K562 (cell line): ENCODE measurements around the gene RBM26. TPM values are rescaled to one million over a fixed set of nuclear protein-coding genes. Genes with fewer than 3 reads are reported as not detected.

ENCODE experiments used
- ATAC-seq: fragments of 200-7000 bp; cut with Tn5 transposase; 3 replicates; pipeline ENCODE4 v1.9.1; 2020; ENCODE audit warnings: moderate library complexity
- BruUV-seq: library from RNA; stranded (reverse); fragments of 400-500 nt; replicated peaks from 2 replicates; lab custom pipeline; 2021; lab: Mats Ljungman, UMichigan
- CTCF ChIA-PET: fragments of 300-600 bp; formaldehyde crosslinking; extraction: SDS; loops from one replicate; lab custom pipeline; 2021; ENCODE audit warnings: low intra/inter-chr PET ratio; lab: Yijun Ruan, JAX
- POLR2A ChIA-PET: fragments of 300-600, 350-650 bp; sonication (Branson Sonifier 250); formaldehyde crosslinking; extraction: SDS; loops from one replicate; lab custom pipeline; 2021; ENCODE audit warnings: antibody characterized with exemption, inconsistent platforms; lab: Yijun Ruan, JAX
- DNase-seq, 4 experiments: peaks; one replicate each; pipeline versions ENCODE4 v3.0.0 to v3.0.0-alpha.2; 2011 to 2018; ENCODE audit warnings: low spot score in 3 of 4, mixed read lengths in 3 of 4; ENCODE audit errors: extremely low read depth in 1 of 4
- FAIRE-seq: peaks from 2 replicates; lab custom pipeline; 2011; peaks lifted over from hg19 to GRCh38; lab: Jason Lieb, UNC
- H2AFZ ChIP-seq: 2 replicates; pipeline ENCODE4 v1.6.0; 2011; ENCODE audit warnings: low read depth, low read length, control low read depth, inconsistent platforms
- H3K27ac ChIP-seq: fragments of 200-600 bp; 3 replicates; pipeline ENCODE4 v1.8.0; 2011; ENCODE audit warnings: low read depth, mild to moderate bottlenecking, control low read depth, inconsistent platforms, low read length, moderate library complexity, mixed read lengths; ENCODE audit errors: extremely low read depth
- H3K27me3 ChIP-seq, 2 experiments: fragments of 300-600 bp in 1 of 2; 2 replicates in 1 of 2; 3 replicates in 1 of 2; pipeline versions ENCODE4 v1.6.0 to v1.8.0; 2011; ENCODE audit warnings: inconsistent platforms in 2 of 2, low read length in 2 of 2, mild to moderate bottlenecking in 1 of 2, mixed read lengths in 1 of 2, moderate library complexity in 1 of 2; ENCODE audit not compliant: control insufficient read depth in 2 of 2, insufficient read depth in 2 of 2
- H3K36me3 ChIP-seq: fragments of 300-600 bp; 3 replicates; pipeline ENCODE4 v1.8.0; 2011; ENCODE audit warnings: mild to moderate bottlenecking, low read length, inconsistent platforms; ENCODE audit not compliant: control insufficient read depth, insufficient read depth
- H3K4me1 ChIP-seq, 2 experiments: fragments of 200-600 bp in 1 of 2; replicated peaks in 1 of 2; 2 replicates in 1 of 2; 3 replicates in 1 of 2; pipeline versions ENCODE4 v1.5.1 to v1.8.0; 2011; ENCODE audit warnings: inconsistent platforms in 2 of 2, low read length in 2 of 2, mild to moderate bottlenecking in 1 of 2, mixed read lengths in 1 of 2, moderate library complexity in 1 of 2; ENCODE audit not compliant: control insufficient read depth in 2 of 2, insufficient read depth in 2 of 2
- H3K4me2 ChIP-seq: 2 replicates; pipeline ENCODE4 v1.6.1; 2011; ENCODE audit warnings: low read length, control low read depth, inconsistent platforms, mixed read lengths; ENCODE audit not compliant: insufficient read depth
- H3K4me3 ChIP-seq: fragments of 200-600 bp; sonication (generic), shearing (Covaris generic); 2 replicates; pipeline ENCODE4 v1.5.1; 2016; ENCODE audit warnings: control low read depth, inconsistent platforms
- H3K79me2 ChIP-seq: fragments of 200-600 bp; 3 replicates; pipeline ENCODE4 v1.8.0; 2011; ENCODE audit warnings: low read length, inconsistent platforms; ENCODE audit not compliant: control insufficient read depth, insufficient read depth
- H3K9ac ChIP-seq, 2 experiments: 2 replicates each; pipeline versions ENCODE4 v1.6.0 to v1.6.1; 2011; ENCODE audit warnings: low read depth in 2 of 2, low read length in 2 of 2, control low read depth in 1 of 2, inconsistent platforms in 1 of 2, mild to moderate bottlenecking in 1 of 2, mixed read lengths in 1 of 2; ENCODE audit not compliant: insufficient read depth in 1 of 2
- H3K9me1 ChIP-seq: one replicate; pipeline ENCODE4 v1.6.0; 2011; ENCODE audit warnings: inconsistent platforms, mild to moderate bottlenecking, low read length, moderate library complexity; ENCODE audit not compliant: control insufficient read depth, insufficient read depth
- H3K9me3 ChIP-seq: replicated peaks from 2 replicates; pipeline ENCODE4 v1.5.1; 2011; ENCODE audit warnings: low read depth, low read length, inconsistent platforms; ENCODE audit not compliant: control insufficient read depth, insufficient read depth
- H4K20me1 ChIP-seq: replicated peaks from 2 replicates; pipeline ENCODE4 v1.6.1; 2011; ENCODE audit warnings: low read length, inconsistent platforms, mixed read lengths; ENCODE audit not compliant: control insufficient read depth, insufficient read depth
- KDM5B ChIP-seq: fragments of 200-600 bp; sonication (generic); IDR thresholded peaks from 2 replicates; pipeline ENCODE4 v1.6.1; 2012; ENCODE audit warnings: low read depth, mild to moderate bottlenecking, moderate library complexity, low read length, control low read depth, inconsistent platforms; ENCODE audit not compliant: insufficient replicate concordance
- NCOA4 ChIP-seq: fragments of 450-650 bp; IDR thresholded peaks from 2 replicates; pipeline ENCODE4 v1.6.1; 2018; ENCODE audit warnings: mild to moderate bottlenecking; ENCODE audit not compliant: partially characterized antibody
- RFX5 ChIP-seq: IDR thresholded peaks from 2 replicates; pipeline ENCODE4 v1.6.1; 2011; ENCODE audit warnings: low read depth, mild to moderate bottlenecking, improper control_type of control experiment, low read length
- SIN3B ChIP-seq: fragments of 450-650 bp; IDR thresholded peaks from 2 replicates; pipeline ENCODE4 v1.6.1; 2017; ENCODE audit warnings: low read depth, mild to moderate bottlenecking, moderate library complexity
- STAG1 ChIP-seq: sonication (generic); formaldehyde crosslinking; IDR thresholded peaks from 2 replicates; pipeline ENCODE4 v1.5.0; 2020; ENCODE audit warnings: missing genetic modification reagents, borderline replicate concordance
- STAT5A ChIP-seq: IDR thresholded peaks from 2 replicates; pipeline ENCODE4 v1.6.1; 2012; ENCODE audit warnings: low read length, inconsistent platforms, borderline replicate concordance
- ZBTB7A ChIP-seq: IDR thresholded peaks from 2 replicates; pipeline ENCODE4 v1.6.1; 2011; ENCODE audit warnings: low read depth, mild to moderate bottlenecking, low read length, moderate library complexity, borderline replicate concordance; ENCODE audit not compliant: control insufficient read depth
- ZC3H11A ChIP-seq: IDR thresholded peaks from 2 replicates; pipeline ENCODE4 v1.6.1; 2012; ENCODE audit warnings: low read depth, low read length, improper control_type of control experiment
- WGBS: fragments of 100-300 bp; shearing (Covaris generic); methylation state at CpG from one replicate; pipeline ENCODE4 v1.1.6; 2016; ENCODE audit warnings: low coverage, mixed read lengths; ENCODE audit not compliant: insufficient coverage; ENCODE audit errors: missing lambda C conversion rate; 5-methylcytosine and 5-hydroxymethylcytosine counted together
- in situ Hi-C: fragments of 300-500 bp; cut with MboI; formaldehyde crosslinking; loops from 4 replicates; pipeline ENCODE4 v1.15.0; 2018; ENCODE audit warnings: inconsistent platforms, mixed read lengths
- intact Hi-C: fragments of 100-400 bp; cut with micrococcal nuclease; formaldehyde crosslinking; loops from 2 replicates; pipeline ENCODE4 v1.14.2; 2022
- polyA plus RNA-seq, 8 experiments: library from polyadenylated mRNA; depleted of rRNA in 4 of 8; stranded (reverse) in 5 of 8; unstranded in 3 of 8; fragments of >200 nt; fragmentation: Nextera tagmentation in 2 of 8; fragmentation: Illumina TruSeq in 1 of 8; extraction: Ambion mirVana in 2 of 8; extraction: Trizol in 1 of 8; gene quantifications; 2 replicates each; pipeline versions ENCODE4 v1.2.1 to v1.2.3, GENCODE V29; 2011 to 2014; ENCODE audit warnings: inconsistent platforms in 1 of 8, missing spikeins in 1 of 8
- total RNA-seq, 7 experiments: library from RNA; depleted of rRNA in 6 of 7; stranded (reverse); fragments of >200 nt in 6 of 7; fragmentation: Illumina TruSeq in 2 of 7; extraction: Trizol in 2 of 7; gene quantifications; 2 replicates each; pipeline versions ENCODE4 v1.2.1 to v1.2.3, GENCODE V29; 2011 to 2021; ENCODE audit warnings: low replicate concordance in 1 of 7
- TF ChIP-seq, protein P1 (sequence below): sonication (generic); formaldehyde crosslinking; IDR thresholded peaks from 2 replicates; pipeline ENCODE4 v1.8.0; 2022; ENCODE audit warnings: mild to moderate bottlenecking, missing genetic modification reagents
- TF ChIP-seq, protein P2 (sequence below), 2 experiments: IDR thresholded peaks in 1 of 2; conservative IDR thresholded peaks in 1 of 2; 2 replicates each; pipeline ENCODE4 v1.6.1; 2016; ENCODE audit warnings: low read depth in 2 of 2, mild to moderate bottlenecking in 1 of 2, missing compliant biosample characterization in 1 of 2, missing genetic modification characterization in 1 of 2, moderate library complexity in 1 of 2
- TF ChIP-seq, protein P3 (sequence below): sonication (generic); formaldehyde crosslinking; IDR thresholded peaks from 2 replicates; pipeline ENCODE4 v1.8.1; 2023; ENCODE audit warnings: missing genetic modification reagents, mild to moderate bottlenecking, borderline replicate concordance

Gene RBM26
- total and polyA plus RNA-seq, 9 of the 15 experiments (the other 6 are each of a cell fraction or from before 2014, with no cell fraction given) = 10.0 to 42.4 (median 26.4) TPM

DNA sequence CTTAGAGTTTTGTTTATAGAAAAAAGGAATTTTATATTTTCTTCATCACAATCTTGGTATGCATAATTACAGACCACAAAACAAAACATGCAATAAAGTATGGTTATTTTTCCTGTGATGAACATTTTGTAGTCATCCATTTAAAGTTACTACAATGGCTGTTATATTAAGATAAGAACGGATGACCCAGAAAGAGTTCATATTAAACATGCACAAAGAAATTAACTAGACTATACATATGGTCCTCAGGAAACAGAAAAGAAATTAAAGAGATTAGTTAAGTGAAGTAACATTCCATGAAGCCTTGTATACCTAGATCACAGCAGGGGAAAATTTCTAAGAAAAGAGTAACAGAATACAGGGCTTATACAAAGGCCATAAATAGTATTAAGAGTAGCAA lies 36.8 kb downstream of the RBM26 start:
- Histone ChIP-seq H3K27ac (no peak overlapping the region), H3K4me1 (no peaks in the 10 kb centered on the region), H2AFZ (no peak overlapping the region), H3K9ac (no peak overlapping the region), H3K79me2 (no peaks in the 10 kb centered on the region), H3K4me2 (no peak overlapping the region), H3K9me3 (no peaks in the 10 kb centered on the region), H3K4me3 (no peak overlapping the region), H4K20me1 (no peaks in the 10 kb centered on the region), H3K27me3 (no peaks in the 10 kb centered on the region), H3K9me1 (no peaks in the 10 kb centered on the region), H3K36me3 (peaks cover 77% of the 10 kb centered on the region)
- ChIA-PET CTCF (interaction anchor here (0.6 kb wide), 1 partner anchor 11 kb away, joined by 4 read pairs; no protein-coding TSS in a partner anchor), POLR2A (no interaction called here)
- DNase-seq (no peak), FAIRE-seq (no peak), ATAC-seq (no peak)
- in situ Hi-C loops = no loop called here
- WGBS = 88% methylated on average over 1 of the region's 1 CpG
- BruUV-seq = no TSS peak
- intact Hi-C loops = no loop called here
- TF ChIP-seq STAT5A (no peak), SIN3B (no peak), ZBTB7A (no peak), ZC3H11A (no peak), KDM5B (no peak), STAG1 (no peak), NCOA4 (no peak), RFX5 (no peak)
- TF ChIP-seq, protein P1, sequence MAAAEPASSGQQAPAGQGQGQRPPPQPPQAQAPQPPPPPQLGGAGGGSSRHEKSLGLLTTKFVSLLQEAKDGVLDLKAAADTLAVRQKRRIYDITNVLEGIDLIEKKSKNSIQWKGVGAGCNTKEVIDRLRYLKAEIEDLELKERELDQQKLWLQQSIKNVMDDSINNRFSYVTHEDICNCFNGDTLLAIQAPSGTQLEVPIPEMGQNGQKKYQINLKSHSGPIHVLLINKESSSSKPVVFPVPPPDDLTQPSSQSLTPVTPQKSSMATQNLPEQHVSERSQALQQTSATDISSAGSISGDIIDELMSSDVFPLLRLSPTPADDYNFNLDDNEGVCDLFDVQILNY (CRISPR knock-in tag) = no peak
- TF ChIP-seq, protein P2, sequence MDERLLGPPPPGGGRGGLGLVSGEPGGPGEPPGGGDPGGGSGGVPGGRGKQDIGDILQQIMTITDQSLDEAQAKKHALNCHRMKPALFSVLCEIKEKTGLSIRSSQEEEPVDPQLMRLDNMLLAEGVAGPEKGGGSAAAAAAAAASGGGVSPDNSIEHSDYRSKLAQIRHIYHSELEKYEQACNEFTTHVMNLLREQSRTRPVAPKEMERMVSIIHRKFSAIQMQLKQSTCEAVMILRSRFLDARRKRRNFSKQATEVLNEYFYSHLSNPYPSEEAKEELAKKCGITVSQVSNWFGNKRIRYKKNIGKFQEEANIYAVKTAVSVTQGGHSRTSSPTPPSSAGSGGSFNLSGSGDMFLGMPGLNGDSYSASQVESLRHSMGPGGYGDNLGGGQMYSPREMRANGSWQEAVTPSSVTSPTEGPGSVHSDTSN (CRISPR knock-in tag; IDR thresholded peaks at IDR 0.05; ENCODE audit: low read depth) = no peak
- TF ChIP-seq, protein P2 (tag; conservative IDR thresholded peaks at IDR 0.05; ENCODE audit: low read depth) = no peak
- TF ChIP-seq, protein P3, sequence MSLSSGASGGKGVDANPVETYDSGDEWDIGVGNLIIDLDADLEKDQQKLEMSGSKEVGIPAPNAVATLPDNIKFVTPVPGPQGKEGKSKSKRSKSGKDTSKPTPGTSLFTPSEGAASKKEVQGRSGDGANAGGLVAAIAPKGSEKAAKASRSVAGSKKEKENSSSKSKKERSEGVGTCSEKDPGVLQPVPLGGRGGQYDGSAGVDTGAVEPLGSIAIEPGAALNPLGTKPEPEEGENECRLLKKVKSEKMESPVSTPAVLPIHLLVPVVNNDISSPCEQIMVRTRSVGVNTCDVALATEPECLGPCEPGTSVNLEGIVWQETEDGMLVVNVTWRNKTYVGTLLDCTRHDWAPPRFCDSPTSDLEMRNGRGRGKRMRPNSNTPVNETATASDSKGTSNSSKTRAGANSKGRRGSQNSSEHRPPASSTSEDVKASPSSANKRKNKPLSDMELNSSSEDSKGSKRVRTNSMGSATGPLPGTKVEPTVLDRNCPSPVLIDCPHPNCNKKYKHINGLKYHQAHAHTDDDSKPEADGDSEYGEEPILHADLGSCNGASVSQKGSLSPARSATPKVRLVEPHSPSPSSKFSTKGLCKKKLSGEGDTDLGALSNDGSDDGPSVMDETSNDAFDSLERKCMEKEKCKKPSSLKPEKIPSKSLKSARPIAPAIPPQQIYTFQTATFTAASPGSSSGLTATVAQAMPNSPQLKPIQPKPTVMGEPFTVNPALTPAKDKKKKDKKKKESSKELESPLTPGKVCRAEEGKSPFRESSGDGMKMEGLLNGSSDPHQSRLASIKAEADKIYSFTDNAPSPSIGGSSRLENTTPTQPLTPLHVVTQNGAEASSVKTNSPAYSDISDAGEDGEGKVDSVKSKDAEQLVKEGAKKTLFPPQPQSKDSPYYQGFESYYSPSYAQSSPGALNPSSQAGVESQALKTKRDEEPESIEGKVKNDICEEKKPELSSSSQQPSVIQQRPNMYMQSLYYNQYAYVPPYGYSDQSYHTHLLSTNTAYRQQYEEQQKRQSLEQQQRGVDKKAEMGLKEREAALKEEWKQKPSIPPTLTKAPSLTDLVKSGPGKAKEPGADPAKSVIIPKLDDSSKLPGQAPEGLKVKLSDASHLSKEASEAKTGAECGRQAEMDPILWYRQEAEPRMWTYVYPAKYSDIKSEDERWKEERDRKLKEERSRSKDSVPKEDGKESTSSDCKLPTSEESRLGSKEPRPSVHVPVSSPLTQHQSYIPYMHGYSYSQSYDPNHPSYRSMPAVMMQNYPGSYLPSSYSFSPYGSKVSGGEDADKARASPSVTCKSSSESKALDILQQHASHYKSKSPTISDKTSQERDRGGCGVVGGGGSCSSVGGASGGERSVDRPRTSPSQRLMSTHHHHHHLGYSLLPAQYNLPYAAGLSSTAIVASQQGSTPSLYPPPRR (CRISPR knock-in tag) = no peak
